A549 (cell line): ENCODE results near the gene ABCG5. TPM values are rescaled to one million over a fixed set of nuclear protein-coding genes. Genes with fewer than 3 reads are reported as not detected.

Experiments
- polyA plus RNA-seq, 4 experiments: library from polyadenylated mRNA; depleted of rRNA in 3 of 4; stranded (reverse); fragments of >200 nt; fragmentation: RNase III in 1 of 4; extraction: RNeasy Plus Mini Kit Qiagen cat#74134 plus additional on column Dnase treatment in 1 of 4; gene quantifications; 2 replicates in 3 of 4; 3 replicates in 1 of 4; pipeline ENCODE4 v1.2.3, GENCODE V29; 2011 to 2017
- small RNA-seq, 6 experiments: library from RNA; depleted of rRNA; stranded (forward); fragments of <200 nt; gene quantifications; one replicate each; pipeline ENCODE3, GENCODE V24; 2012

ABCG5 gene
- polyA plus RNA-seq, 2 of the 4 experiments (the other 2 are of a cell fraction): not detected

Small RNA genes within 50 kb of the gene (small RNA-seq; reads per million reads assigned to genes)
- 0 reads per million in 6 experiments for gene RN7SKP66

Other genes starting within 250 kb of the ABCG5 start
- 37.9 and 51.8 TPM in 2 replicates for gene THADA, start 242.8 kb downstream of the ABCG5 start, polyA plus RNA-seq (2011; rRNA removed)
- 21.8 to 24.2 TPM (median 23.5 TPM) in 3 replicates for gene THADA, start 242.8 kb downstream of the ABCG5 start, polyA plus RNA-seq (2017; fragmentation: RNase III; extraction: RNeasy Plus Mini Kit Qiagen cat#74134 plus additional on column Dnase treatment)
- gene PLEKHH2, start 201.6 kb downstream of the ABCG5 start, polyA plus RNA-seq (2011; rRNA removed): 14.9 and 15.3 TPM in 2 replicates
- gene PLEKHH2, start 201.6 kb downstream of the ABCG5 start, polyA plus RNA-seq (2017; fragmentation: RNase III; extraction: RNeasy Plus Mini Kit Qiagen cat#74134 plus additional on column Dnase treatment): 0.68 to 0.92 TPM (median 0.90 TPM) in 3 replicates
- gene C1GALT1C1L, start 162.4 kb downstream of the ABCG5 start, polyA plus RNA-seq (2011; rRNA removed): 5.4 and 5.9 TPM in 2 replicates
- 1.4 to 2.1 TPM (median 2.1 TPM) in 3 replicates for gene C1GALT1C1L, start 162.4 kb downstream of the ABCG5 start, polyA plus RNA-seq (2017; fragmentation: RNase III; extraction: RNeasy Plus Mini Kit Qiagen cat#74134 plus additional on column Dnase treatment)
- 33.5 and 44.3 TPM in 2 replicates for gene DYNC2LI1, start 64.8 kb downstream of the ABCG5 start, polyA plus RNA-seq (2011; rRNA removed)
- gene DYNC2LI1, start 64.8 kb downstream of the ABCG5 start, polyA plus RNA-seq (2017; fragmentation: RNase III; extraction: RNeasy Plus Mini Kit Qiagen cat#74134 plus additional on column Dnase treatment): 22.2 to 28.2 TPM (median 23.7 TPM) in 3 replicates
- not detected in 2 replicates for gene ABCG8, start 132 bp upstream of the ABCG5 start, polyA plus RNA-seq (2011; rRNA removed)
- gene ABCG8, start 132 bp upstream of the ABCG5 start, polyA plus RNA-seq (2017; fragmentation: RNase III; extraction: RNeasy Plus Mini Kit Qiagen cat#74134 plus additional on column Dnase treatment): not detected in 3 replicates
- 185 and 269 TPM in 2 replicates for gene LRPPRC, start 157.2 kb upstream of the ABCG5 start, polyA plus RNA-seq (2011; rRNA removed)
- gene LRPPRC, start 157.2 kb upstream of the ABCG5 start, polyA plus RNA-seq (2017; fragmentation: RNase III; extraction: RNeasy Plus Mini Kit Qiagen cat#74134 plus additional on column Dnase treatment): 80.8 to 95.9 TPM (median 84.6 TPM) in 3 replicates